Lower leg skin (tissue), 3 donors: ENCODE measurements around the gene LIN7A.

Experiments
- CTCF ChIP-seq, 3 donors: fragments of 450-650 bp; IDR thresholded peaks; one replicate each; pipeline ENCODE4 v1.5.1; 2016; ENCODE audit warnings: antibody characterized with exemption in 3 of 3, mild to moderate bottlenecking in 3 of 3, moderate library complexity in 2 of 3
- POLR2A ChIP-seq, 2 donors: fragments of 450-650 bp; IDR thresholded peaks; one replicate each; pipeline ENCODE4 v1.6.1; 2016 to 2017; ENCODE audit warnings: antibody characterized with exemption in 2 of 2, mild to moderate bottlenecking in 1 of 2, moderate library complexity in 1 of 2

GRCh38 chr12:80802652-80803400 lies 134.9 kb downstream of the LIN7A start:
- TF ChIP-seq POLR2A (IDR thresholded peaks at IDR 0.05) (no peak), CTCF (IDR thresholded peaks at IDR 0.05) (no peak)
